B cell (primary cell): ENCODE measurements around the gene MSL1. TPM values are rescaled to one million over a fixed set of nuclear protein-coding genes. Genes with fewer than 3 reads are reported as not detected.

Source experiments
- ATAC-seq: fragments of 200-7000 bp; cut with Tn5 transposase; one replicate; pipeline ENCODE4 v1.10.0; 2021; ENCODE audit warnings: low read depth, mild to moderate bottlenecking, moderate number of reproducible peaks, moderate library complexity
- CTCF ChIA-PET: fragments of 350-600 bp; sonication (Branson Sonifier 250); formaldehyde crosslinking; loops from one replicate; lab custom pipeline; 2021; ENCODE audit warnings: antibody characterized with exemption, inconsistent platforms; lab: Charles Lee
- POLR2A ChIA-PET: fragments of 350-600 bp; sonication (Branson Sonifier 250); formaldehyde crosslinking; loops from one replicate; lab custom pipeline; 2021; ENCODE audit warnings: antibody characterized with exemption; lab: Charles Lee
- DNase-seq: peaks from one replicate; pipeline ENCODE4 v3.0.0; 2013
- H2AFZ ChIP-seq: 2 replicates; pipeline ENCODE4 v1.6.1; 2012; ENCODE audit warnings: mild to moderate bottlenecking, low read depth, low read length; ENCODE audit not compliant: insufficient read depth, poor library complexity, severe bottlenecking
- H3K27ac ChIP-seq, 2 donors: 1 replicate in 1 of 2; 2 replicates in 1 of 2; pipeline ENCODE4 v1.5.1; 2012 to 2013; ENCODE audit warnings: low read length in 2 of 2, mild to moderate bottlenecking in 2 of 2, moderate library complexity in 1 of 2
- H3K27me3 ChIP-seq, 4 experiments: fragments of 200-600 bp in 1 of 4; sonication (generic) in 1 of 4; replicated peaks in 1 of 4; 1 replicate in 2 of 4; 2 replicates in 2 of 4; pipeline versions ENCODE4 v1.6.1 to v1.7.0; 2013 to 2016; ENCODE audit warnings: low read length in 3 of 4, mild to moderate bottlenecking in 2 of 4, mixed read lengths in 1 of 4, moderate library complexity in 1 of 4; ENCODE audit not compliant: insufficient read depth in 4 of 4, control insufficient read depth in 3 of 4; ENCODE audit errors: control extremely low read depth in 1 of 4
- H3K36me3 ChIP-seq, 2 experiments: replicated peaks in 1 of 2; 1 replicate in 1 of 2; 2 replicates in 1 of 2; pipeline versions ENCODE4 v1.6.1 to v1.7.1; 2013; ENCODE audit warnings: low read length in 1 of 2; ENCODE audit not compliant: insufficient read depth in 2 of 2, control insufficient read depth in 1 of 2; ENCODE audit errors: control extremely low read depth in 1 of 2, extremely low read depth in 1 of 2
- H3K4me1 ChIP-seq, 2 donors: fragments of 200-600 bp in 1 of 2; sonication (generic) in 1 of 2; 1 replicate in 1 of 2; 2 replicates in 1 of 2; pipeline versions ENCODE4 v1.5.1 to v1.6.1; 2013 to 2017; ENCODE audit warnings: low read length in 2 of 2; ENCODE audit not compliant: control insufficient read depth in 2 of 2, insufficient read depth in 2 of 2
- H3K4me2 ChIP-seq: replicated peaks from 2 replicates; pipeline ENCODE3; 2012; ENCODE audit warnings: mild to moderate bottlenecking, low read depth, low read length; ENCODE audit not compliant: poor library complexity, severe bottlenecking
- H3K4me3 ChIP-seq, 5 experiments: fragments of 200-600 bp in 1 of 5; sonication (generic) in 1 of 5; 1 replicate in 3 of 5; 2 replicates in 2 of 5; pipeline versions ENCODE4 v1.5.1 to v1.7.0; 2011 to 2016; ENCODE audit warnings: low read length in 4 of 5, mild to moderate bottlenecking in 4 of 5, low read depth in 2 of 5, control low read depth in 1 of 5, moderate library complexity in 1 of 5; ENCODE audit not compliant: insufficient read depth in 1 of 5; ENCODE audit errors: control extremely low read depth in 1 of 5, extremely low read depth in 1 of 5
- H3K79me2 ChIP-seq: fragments of 200-600 bp; sonication (generic); one replicate; pipeline ENCODE4 v1.6.0; 2016; ENCODE audit warnings: low read length; ENCODE audit not compliant: control insufficient read depth, insufficient read depth
- H3K9ac ChIP-seq: fragments of 200-600 bp; sonication (generic); 2 replicates; pipeline ENCODE4 v1.6.1; 2017; ENCODE audit warnings: mild to moderate bottlenecking, low read length, moderate library complexity
- H3K9me3 ChIP-seq, 3 donors: one replicate each; pipeline versions ENCODE4 v1.6.1 to v1.7.1; 2013; ENCODE audit warnings: low read length in 2 of 3; ENCODE audit not compliant: control insufficient read depth in 2 of 3, insufficient read depth in 1 of 3; ENCODE audit errors: control extremely low read depth in 1 of 3
- H4K20me1 ChIP-seq: 2 replicates; pipeline ENCODE4 v1.6.0; 2012; ENCODE audit warnings: mild to moderate bottlenecking, low read length; ENCODE audit not compliant: insufficient read depth, control insufficient read depth, poor library complexity, severe bottlenecking
- H3K27ac Mint-ChIP-seq: one replicate; pipeline ENCODE4 v1.8.0; 2021; ENCODE audit warnings: mixed read lengths
- H3K27me3 Mint-ChIP-seq: one replicate; pipeline ENCODE4 v1.8.0; 2021; ENCODE audit warnings: mixed read lengths
- H3K4me1 Mint-ChIP-seq: one replicate; pipeline ENCODE4 v1.8.0; 2021; ENCODE audit warnings: mixed read lengths
- H3K4me3 Mint-ChIP-seq: one replicate; pipeline ENCODE4 v1.8.0; 2021; ENCODE audit warnings: mixed read lengths
- H3K9me3 Mint-ChIP-seq: one replicate; pipeline ENCODE4 v1.8.0; 2022; ENCODE audit warnings: mixed read lengths; ENCODE audit not compliant: insufficient read depth
- CTCF ChIP-seq: fragments of 200-600 bp; IDR thresholded peaks from one replicate; pipeline ENCODE4 v1.8.0; 2022; ENCODE audit warnings: antibody characterized with exemption, mild to moderate bottlenecking
- EZH2 ChIP-seq: IDR thresholded peaks from 2 replicates; pipeline ENCODE4 v1.6.1; 2012; ENCODE audit warnings: borderline replicate concordance, low read depth, mild to moderate bottlenecking, moderate library complexity, low read length; ENCODE audit not compliant: insufficient read depth, poor library complexity, severe bottlenecking
- WGBS: methylation state at CpG from one replicate; pipeline ENCODE4 v1.1.5; 2013; ENCODE audit warnings: missing lambda C conversion rate; ENCODE audit not compliant: insufficient coverage; 5-methylcytosine and 5-hydroxymethylcytosine counted together
- intact Hi-C: fragments of 100-400 bp; cut with micrococcal nuclease; formaldehyde crosslinking; loops from one replicate; pipeline ENCODE4 v1.10.0; 2022
- polyA plus RNA-seq: library from polyadenylated mRNA; depleted of rRNA; stranded (reverse); fragments of >200 nt; gene quantifications from 2 replicates; pipeline ENCODE4 v1.2.3, GENCODE V29; 2012
- total RNA-seq, 2 donors: library from RNA; stranded (reverse); fragments of 120-200 nt in 1 of 2; gene quantifications; 1 replicate in 1 of 2; 2 replicates in 1 of 2; pipeline versions ENCODE4 v1.2.3 to v1.2.4, GENCODE V29; 2013 to 2022

MSL1 gene
- total and polyA plus RNA-seq, 2 donors (not counting 1 experiment from before 2014, with no cell fraction given): 80.1 to 129 TPM

- no peak overlapping the region for H3K4me3 Mint-ChIP-seq
- Histone ChIP-seq H2AFZ (no peak overlapping the region), H3K79me2 (no peaks in the 10 kb centered on the region), H3K4me3 (no peak overlapping the region), H3K4me1 (peaks cover 59 to 63% of the 10 kb centered on the region in 2 donors), H3K36me3 (no peaks in the 10 kb centered on the region), H3K27me3 (no peaks in the 10 kb centered on the region), H3K9ac (no peak overlapping the region), H4K20me1 (no peaks in the 10 kb centered on the region), H3K27ac (no peak overlapping the region), H3K4me2 (peak overlapping the region; percentile 69), H3K9me3 (no peaks in the 10 kb centered on the region)
- no peaks in the 10 kb centered on the region for H3K9me3 Mint-ChIP-seq
- ChIA-PET CTCF (interaction anchor here (0.7 to 9.0 kb wide), 9 partner anchors 8 to 83 kb away, joined by 3 to 204 read pairs (median 85); partner anchors contain the start of genes NR1D1 and THRA), POLR2A (interaction anchor here (0.7 to 3.5 kb wide), 2 partner anchors 10 to 221 kb away, joined by 9 to 31 read pairs; partner anchors contain the start of gene NR1D1)
- DNase-seq (no peak), ATAC-seq (no peak)
- 99% methylated on average over 6 of the region's 9 CpGs for WGBS
- no peak for TF ChIP-seq EZH2
- TF ChIP-seq CTCF: no peak
- H3K27ac Mint-ChIP-seq: no peak overlapping the region
- no peaks in the 10 kb centered on the region for H3K27me3 Mint-ChIP-seq
- intact Hi-C loops: loop anchor here (1.0 kb wide), 1 partner anchor 9 kb away; the partner anchor contains the start of gene NR1D1
- H3K4me1 Mint-ChIP-seq: peaks cover 72% of the 10 kb centered on the region
These were observed 12.6 kb upstream of the MSL1 start for GRCh38 chr17:40108970-40109824.
